Measurements from ENCODE around the gene LRRC38. TPM values are rescaled to one million over a fixed set of nuclear protein-coding genes. Genes with fewer than 3 reads are reported as not detected.

LRRC38 gene
- total RNA-seq, 1 donor from 2014 or later: not detected

DNA sequence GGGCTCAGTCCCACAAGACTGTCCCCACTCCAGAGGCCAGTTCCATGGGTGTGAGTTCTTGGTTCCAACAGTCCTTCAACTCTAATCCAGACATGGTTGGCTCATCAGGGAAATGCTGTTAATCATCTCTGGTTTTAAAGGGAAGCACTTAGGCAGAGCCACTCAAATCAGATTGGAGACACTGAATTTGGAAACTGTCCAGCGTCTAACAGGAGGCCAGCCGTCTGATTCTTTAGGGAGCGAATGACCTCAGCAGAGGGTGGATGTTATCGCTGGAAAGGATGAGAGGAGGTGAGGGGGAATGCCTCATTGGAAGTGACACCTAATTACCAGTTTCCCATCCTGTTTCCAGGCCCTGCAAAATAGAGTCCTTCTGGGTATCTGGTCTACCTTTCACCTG, 22.8 kb upstream of the LRRC38 start:
- Mint-ChIP-seq H3K27ac (ENCODE audit: unreplicated experiment) (no peak overlapping the region), H3K36me3 (ENCODE audit: low read depth, unreplicated experiment) (no peaks in the 10 kb centered on the region), H3K27me3 (ENCODE audit: low read depth, unreplicated experiment) (peaks cover 10% of the 10 kb centered on the region), H3K9me3 (ENCODE audit: unreplicated experiment) (no peaks in the 10 kb centered on the region), H3K4me1 (ENCODE audit: low read depth, unreplicated experiment) (no peaks in the 10 kb centered on the region), H3K4me3 (ENCODE audit: unreplicated experiment) (no peak overlapping the region)
- no peaks in the 10 kb centered on the region for H4K20me1 ChIP-seq (ENCODE audit: insufficient read depth, low read length)
- H3K9ac ChIP-seq (ENCODE audit: low read length): no peak overlapping the region
- no peak overlapping the region for H2AFZ ChIP-seq (ENCODE audit: low read depth, low read length)
- no peak overlapping the region for H3K4me3 ChIP-seq (ENCODE audit: insufficient read depth, low read depth, low read length)
- no peaks in the 10 kb centered on the region for H3K79me2 ChIP-seq (ENCODE audit: insufficient read depth, low read length)
- no peaks in the 10 kb centered on the region for H3K9me3 ChIP-seq (ENCODE audit: insufficient read depth, low read depth, low read length)
- no peaks in the 10 kb centered on the region for H3K4me1 ChIP-seq (ENCODE audit: insufficient read depth, low read length)
- H3K36me3 ChIP-seq (ENCODE audit: insufficient read depth, low read length): no peaks in the 10 kb centered on the region
- H3K4me2 ChIP-seq (ENCODE audit: low read length): no peak overlapping the region
- H3K27ac ChIP-seq (ENCODE audit: low read depth, low read length): no peak overlapping the region
- no peaks in the 10 kb centered on the region for H3K27me3 ChIP-seq (ENCODE audit: insufficient read depth, low read length)
- FAIRE-seq (no peak), DNase-seq (ENCODE audit: low read depth) (no peak)
- TF ChIP-seq EZH2 (IDR thresholded peaks at IDR 0.05; ENCODE audit: insufficient read depth, low read length): no peak
- TF ChIP-seq, protein P1, sequence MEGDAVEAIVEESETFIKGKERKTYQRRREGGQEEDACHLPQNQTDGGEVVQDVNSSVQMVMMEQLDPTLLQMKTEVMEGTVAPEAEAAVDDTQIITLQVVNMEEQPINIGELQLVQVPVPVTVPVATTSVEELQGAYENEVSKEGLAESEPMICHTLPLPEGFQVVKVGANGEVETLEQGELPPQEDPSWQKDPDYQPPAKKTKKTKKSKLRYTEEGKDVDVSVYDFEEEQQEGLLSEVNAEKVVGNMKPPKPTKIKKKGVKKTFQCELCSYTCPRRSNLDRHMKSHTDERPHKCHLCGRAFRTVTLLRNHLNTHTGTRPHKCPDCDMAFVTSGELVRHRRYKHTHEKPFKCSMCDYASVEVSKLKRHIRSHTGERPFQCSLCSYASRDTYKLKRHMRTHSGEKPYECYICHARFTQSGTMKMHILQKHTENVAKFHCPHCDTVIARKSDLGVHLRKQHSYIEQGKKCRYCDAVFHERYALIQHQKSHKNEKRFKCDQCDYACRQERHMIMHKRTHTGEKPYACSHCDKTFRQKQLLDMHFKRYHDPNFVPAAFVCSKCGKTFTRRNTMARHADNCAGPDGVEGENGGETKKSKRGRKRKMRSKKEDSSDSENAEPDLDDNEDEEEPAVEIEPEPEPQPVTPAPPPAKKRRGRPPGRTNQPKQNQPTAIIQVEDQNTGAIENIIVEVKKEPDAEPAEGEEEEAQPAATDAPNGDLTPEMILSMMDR (IDR thresholded peaks at IDR 0.05; ENCODE audit: insufficient read depth, low read depth, low read length): no peak

DNA sequence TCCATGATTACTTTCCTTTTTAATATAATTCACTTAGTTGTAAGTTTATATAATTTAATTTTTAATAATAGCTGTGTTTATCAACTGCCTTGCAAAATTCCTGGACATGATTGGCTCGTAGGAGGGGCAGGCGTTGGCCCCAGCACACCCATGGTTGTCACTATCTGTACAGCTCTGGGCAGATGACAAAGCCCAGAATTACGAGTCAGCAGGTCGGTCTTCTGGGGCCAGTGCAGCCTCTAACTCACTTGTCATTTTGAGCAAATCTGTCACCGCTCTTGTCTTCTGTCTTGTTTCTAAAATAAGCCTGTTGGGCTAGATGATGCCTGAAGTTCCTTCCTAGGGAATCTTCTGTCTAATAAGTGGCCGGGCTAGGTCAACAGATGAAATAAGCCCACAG, 21.4 kb upstream of the LRRC38 start:
- no peak overlapping the region for H3K27ac ChIP-seq (ENCODE audit: low read depth, low read length)
- no peaks in the 10 kb centered on the region for H3K36me3 Mint-ChIP-seq (ENCODE audit: low read depth, unreplicated experiment)
- no peaks in the 10 kb centered on the region for H3K4me1 ChIP-seq (ENCODE audit: insufficient read depth, low read length)
- peaks cover 4% of the 10 kb centered on the region for H3K27me3 Mint-ChIP-seq (ENCODE audit: low read depth, unreplicated experiment)
- no peak overlapping the region for H3K4me3 ChIP-seq (ENCODE audit: insufficient read depth, low read depth, low read length)
- no peak for TF ChIP-seq EZH2 (IDR thresholded peaks at IDR 0.05; ENCODE audit: insufficient read depth, low read length)
- TF ChIP-seq, protein P1 (IDR thresholded peaks at IDR 0.05; ENCODE audit: insufficient read depth, low read depth, low read length): no peak
- FAIRE-seq: no peak
- DNase-seq (ENCODE audit: low read depth): no peak
- no peaks in the 10 kb centered on the region for H3K9me3 ChIP-seq (ENCODE audit: insufficient read depth, low read depth, low read length)
- H4K20me1 ChIP-seq (ENCODE audit: insufficient read depth, low read length): no peaks in the 10 kb centered on the region
- H3K9me3 Mint-ChIP-seq (ENCODE audit: unreplicated experiment): no peaks in the 10 kb centered on the region
- H3K9ac ChIP-seq (ENCODE audit: low read length): no peak overlapping the region
- no peak overlapping the region for H3K4me3 Mint-ChIP-seq (ENCODE audit: unreplicated experiment)
- H3K27ac Mint-ChIP-seq (ENCODE audit: unreplicated experiment): no peak overlapping the region
- H3K79me2 ChIP-seq (ENCODE audit: insufficient read depth, low read length): no peaks in the 10 kb centered on the region
- H3K4me1 Mint-ChIP-seq (ENCODE audit: low read depth, unreplicated experiment): no peaks in the 10 kb centered on the region
- H2AFZ ChIP-seq (ENCODE audit: low read depth, low read length): no peak overlapping the region
- H3K27me3 ChIP-seq (ENCODE audit: insufficient read depth, low read length): no peaks in the 10 kb centered on the region
- H3K36me3 ChIP-seq (ENCODE audit: insufficient read depth, low read length): no peaks in the 10 kb centered on the region
- H3K4me2 ChIP-seq (ENCODE audit: low read length): no peak overlapping the region

DNA sequence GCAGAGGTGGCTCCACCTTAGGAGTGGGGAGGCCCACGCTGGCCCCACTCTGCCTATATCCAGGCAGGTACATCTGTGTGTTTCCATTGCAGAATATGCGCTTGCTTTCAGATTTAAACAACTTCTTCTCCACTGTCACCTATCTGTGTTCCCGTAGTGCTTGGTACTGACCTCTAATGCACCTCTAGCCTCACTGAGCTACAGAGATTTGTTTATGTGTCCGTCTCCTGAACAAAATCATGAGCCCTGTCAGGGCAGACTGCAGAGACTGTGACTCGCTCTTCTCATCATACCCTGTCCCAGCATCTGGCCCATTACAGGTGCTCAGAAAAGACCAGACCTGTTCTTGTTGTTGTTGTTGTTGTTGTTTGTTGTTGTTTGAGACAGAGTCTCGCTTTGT, 14.5 kb upstream of the LRRC38 start:
- no peaks in the 10 kb centered on the region for H3K36me3 Mint-ChIP-seq (ENCODE audit: low read depth, unreplicated experiment)
- no peaks in the 10 kb centered on the region for H4K20me1 ChIP-seq (ENCODE audit: insufficient read depth, low read length)
- no peak overlapping the region for H3K4me2 ChIP-seq (ENCODE audit: low read length)
- no peak for TF ChIP-seq EZH2 (IDR thresholded peaks at IDR 0.05; ENCODE audit: insufficient read depth, low read length)
- TF ChIP-seq, protein P1 (IDR thresholded peaks at IDR 0.05; ENCODE audit: insufficient read depth, low read depth, low read length): no peak
- no peak overlapping the region for H3K4me3 ChIP-seq (ENCODE audit: insufficient read depth, low read depth, low read length)
- H3K4me3 Mint-ChIP-seq (ENCODE audit: unreplicated experiment): no peak overlapping the region
- H3K27me3 ChIP-seq (ENCODE audit: insufficient read depth, low read length): no peaks in the 10 kb centered on the region
- peaks cover 3% of the 10 kb centered on the region for H3K9me3 Mint-ChIP-seq (ENCODE audit: unreplicated experiment)
- peaks cover 4% of the 10 kb centered on the region for H3K27me3 Mint-ChIP-seq (ENCODE audit: low read depth, unreplicated experiment)
- DNase-seq (ENCODE audit: low read depth): no peak
- no peaks in the 10 kb centered on the region for H3K4me1 ChIP-seq (ENCODE audit: insufficient read depth, low read length)
- no peaks in the 10 kb centered on the region for H3K79me2 ChIP-seq (ENCODE audit: insufficient read depth, low read length)
- no peak overlapping the region for H3K9ac ChIP-seq (ENCODE audit: low read length)
- H2AFZ ChIP-seq (ENCODE audit: low read depth, low read length): no peak overlapping the region
- H3K4me1 Mint-ChIP-seq (ENCODE audit: low read depth, unreplicated experiment): no peaks in the 10 kb centered on the region
- H3K27ac ChIP-seq (ENCODE audit: low read depth, low read length): no peak overlapping the region
- H3K27ac Mint-ChIP-seq (ENCODE audit: unreplicated experiment): no peak overlapping the region
- no peaks in the 10 kb centered on the region for H3K36me3 ChIP-seq (ENCODE audit: insufficient read depth, low read length)
- no peak for FAIRE-seq
- peaks cover 4% of the 10 kb centered on the region for H3K9me3 ChIP-seq (ENCODE audit: insufficient read depth, low read depth, low read length)
